H1 (cell line): ENCODE data around the gene BRCC3. TPM values are rescaled to one million over a fixed set of nuclear protein-coding genes. Genes with fewer than 3 reads are reported as not detected.

Source experiments
- E2F6 ChIP-seq: IDR thresholded peaks from 2 replicates; pipeline ENCODE4 v1.6.1; 2012; ENCODE audit warnings: inconsistent platforms
- GABPA ChIP-seq: IDR thresholded peaks from 2 replicates; pipeline ENCODE4 v1.6.1; 2011; ENCODE audit warnings: mild to moderate bottlenecking, low read length, moderate library complexity, borderline replicate concordance; ENCODE audit not compliant: insufficient read depth
- SP1 ChIP-seq: IDR thresholded peaks from 2 replicates; pipeline ENCODE4 v1.6.1; 2011; ENCODE audit warnings: low read depth, low read length
- SUZ12 ChIP-seq: fragments of 200-600 bp; sonication (generic); IDR thresholded peaks from 2 replicates; pipeline ENCODE4 v1.6.1; 2012; ENCODE audit warnings: mild to moderate bottlenecking, inconsistent platforms, low read length, moderate library complexity, mixed read lengths
- TBP ChIP-seq: IDR thresholded peaks from 2 replicates; pipeline ENCODE4 v1.6.1; 2011; ENCODE audit warnings: low read depth, low read length, improper control_type of control experiment
- polyA plus RNA-seq, 7 experiments: library from polyadenylated mRNA; depleted of rRNA in 3 of 7; stranded (reverse) in 5 of 7; unstranded in 2 of 7; fragments of >200 nt in 5 of 7; fragments of 200-250 nt in 2 of 7; gene quantifications; 1 replicate in 5 of 7; 2 replicates in 1 of 7; 4 replicates in 1 of 7; pipeline versions ENCODE4 v1.2.1 to v1.2.3, GENCODE V29; 2011 to 2013; ENCODE audit warnings: missing spikeins in 2 of 7, mixed read lengths in 2 of 7
- total RNA-seq: library from RNA; stranded (reverse); fragmentation: NEBNext Ultra II Directional; extraction: Animal tissue kit (Norgen Biotek cat#: 25700); gene quantifications from 2 replicates; pipeline ENCODE4 v1.2.1, GENCODE V29; 2021
- TF ChIP-seq, protein P1 (sequence below): fragments of 300-600 bp; sonication (generic); IDR thresholded peaks from 2 replicates; pipeline ENCODE4 v1.7.1; 2012; ENCODE audit warnings: low read length, moderate library complexity, mild to moderate bottlenecking, inconsistent platforms; ENCODE audit not compliant: insufficient replicate concordance
- TF ChIP-seq, protein P2 (sequence below), 3 experiments: IDR thresholded peaks; 1 replicate in 2 of 3; 2 replicates in 1 of 3; pipeline versions ENCODE4 v1.5.1 to v1.6.1; 2011; ENCODE audit warnings: low read length in 3 of 3, mild to moderate bottlenecking in 3 of 3, inconsistent platforms in 2 of 3, low read depth in 1 of 3, moderate library complexity in 1 of 3; ENCODE audit not compliant: insufficient read depth in 1 of 3; ENCODE audit errors: control extremely low read depth in 1 of 3

Gene BRCC3
- total and polyA plus RNA-seq, 2 of the 8 experiments (the other 6 are each of a cell fraction or from before 2014, with no cell fraction given): 13.1 to 23.2 TPM

- TF ChIP-seq, protein P1, sequence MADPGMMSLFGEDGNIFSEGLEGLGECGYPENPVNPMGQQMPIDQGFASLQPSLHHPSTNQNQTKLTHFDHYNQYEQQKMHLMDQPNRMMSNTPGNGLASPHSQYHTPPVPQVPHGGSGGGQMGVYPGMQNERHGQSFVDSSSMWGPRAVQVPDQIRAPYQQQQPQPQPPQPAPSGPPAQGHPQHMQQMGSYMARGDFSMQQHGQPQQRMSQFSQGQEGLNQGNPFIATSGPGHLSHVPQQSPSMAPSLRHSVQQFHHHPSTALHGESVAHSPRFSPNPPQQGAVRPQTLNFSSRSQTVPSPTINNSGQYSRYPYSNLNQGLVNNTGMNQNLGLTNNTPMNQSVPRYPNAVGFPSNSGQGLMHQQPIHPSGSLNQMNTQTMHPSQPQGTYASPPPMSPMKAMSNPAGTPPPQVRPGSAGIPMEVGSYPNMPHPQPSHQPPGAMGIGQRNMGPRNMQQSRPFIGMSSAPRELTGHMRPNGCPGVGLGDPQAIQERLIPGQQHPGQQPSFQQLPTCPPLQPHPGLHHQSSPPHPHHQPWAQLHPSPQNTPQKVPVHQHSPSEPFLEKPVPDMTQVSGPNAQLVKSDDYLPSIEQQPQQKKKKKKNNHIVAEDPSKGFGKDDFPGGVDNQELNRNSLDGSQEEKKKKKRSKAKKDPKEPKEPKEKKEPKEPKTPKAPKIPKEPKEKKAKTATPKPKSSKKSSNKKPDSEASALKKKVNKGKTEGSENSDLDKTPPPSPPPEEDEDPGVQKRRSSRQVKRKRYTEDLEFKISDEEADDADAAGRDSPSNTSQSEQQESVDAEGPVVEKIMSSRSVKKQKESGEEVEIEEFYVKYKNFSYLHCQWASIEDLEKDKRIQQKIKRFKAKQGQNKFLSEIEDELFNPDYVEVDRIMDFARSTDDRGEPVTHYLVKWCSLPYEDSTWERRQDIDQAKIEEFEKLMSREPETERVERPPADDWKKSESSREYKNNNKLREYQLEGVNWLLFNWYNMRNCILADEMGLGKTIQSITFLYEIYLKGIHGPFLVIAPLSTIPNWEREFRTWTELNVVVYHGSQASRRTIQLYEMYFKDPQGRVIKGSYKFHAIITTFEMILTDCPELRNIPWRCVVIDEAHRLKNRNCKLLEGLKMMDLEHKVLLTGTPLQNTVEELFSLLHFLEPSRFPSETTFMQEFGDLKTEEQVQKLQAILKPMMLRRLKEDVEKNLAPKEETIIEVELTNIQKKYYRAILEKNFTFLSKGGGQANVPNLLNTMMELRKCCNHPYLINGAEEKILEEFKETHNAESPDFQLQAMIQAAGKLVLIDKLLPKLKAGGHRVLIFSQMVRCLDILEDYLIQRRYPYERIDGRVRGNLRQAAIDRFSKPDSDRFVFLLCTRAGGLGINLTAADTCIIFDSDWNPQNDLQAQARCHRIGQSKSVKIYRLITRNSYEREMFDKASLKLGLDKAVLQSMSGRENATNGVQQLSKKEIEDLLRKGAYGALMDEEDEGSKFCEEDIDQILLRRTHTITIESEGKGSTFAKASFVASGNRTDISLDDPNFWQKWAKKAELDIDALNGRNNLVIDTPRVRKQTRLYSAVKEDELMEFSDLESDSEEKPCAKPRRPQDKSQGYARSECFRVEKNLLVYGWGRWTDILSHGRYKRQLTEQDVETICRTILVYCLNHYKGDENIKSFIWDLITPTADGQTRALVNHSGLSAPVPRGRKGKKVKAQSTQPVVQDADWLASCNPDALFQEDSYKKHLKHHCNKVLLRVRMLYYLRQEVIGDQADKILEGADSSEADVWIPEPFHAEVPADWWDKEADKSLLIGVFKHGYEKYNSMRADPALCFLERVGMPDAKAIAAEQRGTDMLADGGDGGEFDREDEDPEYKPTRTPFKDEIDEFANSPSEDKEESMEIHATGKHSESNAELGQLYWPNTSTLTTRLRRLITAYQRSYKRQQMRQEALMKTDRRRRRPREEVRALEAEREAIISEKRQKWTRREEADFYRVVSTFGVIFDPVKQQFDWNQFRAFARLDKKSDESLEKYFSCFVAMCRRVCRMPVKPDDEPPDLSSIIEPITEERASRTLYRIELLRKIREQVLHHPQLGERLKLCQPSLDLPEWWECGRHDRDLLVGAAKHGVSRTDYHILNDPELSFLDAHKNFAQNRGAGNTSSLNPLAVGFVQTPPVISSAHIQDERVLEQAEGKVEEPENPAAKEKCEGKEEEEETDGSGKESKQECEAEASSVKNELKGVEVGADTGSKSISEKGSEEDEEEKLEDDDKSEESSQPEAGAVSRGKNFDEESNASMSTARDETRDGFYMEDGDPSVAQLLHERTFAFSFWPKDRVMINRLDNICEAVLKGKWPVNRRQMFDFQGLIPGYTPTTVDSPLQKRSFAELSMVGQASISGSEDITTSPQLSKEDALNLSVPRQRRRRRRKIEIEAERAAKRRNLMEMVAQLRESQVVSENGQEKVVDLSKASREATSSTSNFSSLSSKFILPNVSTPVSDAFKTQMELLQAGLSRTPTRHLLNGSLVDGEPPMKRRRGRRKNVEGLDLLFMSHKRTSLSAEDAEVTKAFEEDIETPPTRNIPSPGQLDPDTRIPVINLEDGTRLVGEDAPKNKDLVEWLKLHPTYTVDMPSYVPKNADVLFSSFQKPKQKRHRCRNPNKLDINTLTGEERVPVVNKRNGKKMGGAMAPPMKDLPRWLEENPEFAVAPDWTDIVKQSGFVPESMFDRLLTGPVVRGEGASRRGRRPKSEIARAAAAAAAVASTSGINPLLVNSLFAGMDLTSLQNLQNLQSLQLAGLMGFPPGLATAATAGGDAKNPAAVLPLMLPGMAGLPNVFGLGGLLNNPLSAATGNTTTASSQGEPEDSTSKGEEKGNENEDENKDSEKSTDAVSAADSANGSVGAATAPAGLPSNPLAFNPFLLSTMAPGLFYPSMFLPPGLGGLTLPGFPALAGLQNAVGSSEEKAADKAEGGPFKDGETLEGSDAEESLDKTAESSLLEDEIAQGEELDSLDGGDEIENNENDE: no peak
- TF ChIP-seq GABPA (no peak), E2F6 (no peak), TBP (0 out of 2 replicates have a peak, but pooled peaks have one; percentile 11), SP1 (no peak), SUZ12 (no peak)
- TF ChIP-seq, protein P2, sequence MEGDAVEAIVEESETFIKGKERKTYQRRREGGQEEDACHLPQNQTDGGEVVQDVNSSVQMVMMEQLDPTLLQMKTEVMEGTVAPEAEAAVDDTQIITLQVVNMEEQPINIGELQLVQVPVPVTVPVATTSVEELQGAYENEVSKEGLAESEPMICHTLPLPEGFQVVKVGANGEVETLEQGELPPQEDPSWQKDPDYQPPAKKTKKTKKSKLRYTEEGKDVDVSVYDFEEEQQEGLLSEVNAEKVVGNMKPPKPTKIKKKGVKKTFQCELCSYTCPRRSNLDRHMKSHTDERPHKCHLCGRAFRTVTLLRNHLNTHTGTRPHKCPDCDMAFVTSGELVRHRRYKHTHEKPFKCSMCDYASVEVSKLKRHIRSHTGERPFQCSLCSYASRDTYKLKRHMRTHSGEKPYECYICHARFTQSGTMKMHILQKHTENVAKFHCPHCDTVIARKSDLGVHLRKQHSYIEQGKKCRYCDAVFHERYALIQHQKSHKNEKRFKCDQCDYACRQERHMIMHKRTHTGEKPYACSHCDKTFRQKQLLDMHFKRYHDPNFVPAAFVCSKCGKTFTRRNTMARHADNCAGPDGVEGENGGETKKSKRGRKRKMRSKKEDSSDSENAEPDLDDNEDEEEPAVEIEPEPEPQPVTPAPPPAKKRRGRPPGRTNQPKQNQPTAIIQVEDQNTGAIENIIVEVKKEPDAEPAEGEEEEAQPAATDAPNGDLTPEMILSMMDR (IDR thresholded peaks at IDR 0.05; ENCODE audit: control extremely low read depth in 1 of 3, insufficient read depth in 1 of 3, low read depth in 1 of 3, low read length in 3 of 3): no peak
These were observed at the start of gene BRCC3, which contains the start of the genes CMC4 and MTCP1 (continued) for GRCh38 chrX:155070975-155071693.
